Muscle layer of colon (tissue), 2 donors: Measurements from ENCODE around the gene CEBPA.

Experiments
- H3K27ac ChIP-seq: one replicate; pipeline ENCODE4 v1.7.0; 2013; ENCODE audit warnings: low read depth, mild to moderate bottlenecking, low read length, moderate library complexity
- H3K27me3 ChIP-seq, 2 donors: one replicate each; pipeline ENCODE4 v1.7.0; 2013; ENCODE audit warnings: low read length in 2 of 2, mild to moderate bottlenecking in 2 of 2; ENCODE audit not compliant: insufficient read depth in 2 of 2, control insufficient read depth in 1 of 2
- H3K36me3 ChIP-seq: one replicate; pipeline ENCODE4 v1.7.0; 2013; ENCODE audit warnings: mild to moderate bottlenecking, low read length; ENCODE audit not compliant: insufficient read depth
- H3K4me1 ChIP-seq: one replicate; pipeline ENCODE4 v1.7.0; 2013; ENCODE audit warnings: mild to moderate bottlenecking, low read length; ENCODE audit not compliant: insufficient read depth
- H3K4me3 ChIP-seq, 2 donors: one replicate each; pipeline ENCODE4 v1.7.0; 2013; ENCODE audit warnings: low read length in 2 of 2, low read depth in 1 of 2, mild to moderate bottlenecking in 1 of 2, moderate library complexity in 1 of 2
- H3K9ac ChIP-seq: one replicate; pipeline ENCODE4 v1.7.0; 2013; ENCODE audit warnings: low read length
- H3K9me3 ChIP-seq: one replicate; pipeline ENCODE4 v1.7.0; 2013; ENCODE audit warnings: mild to moderate bottlenecking, low read length
- donor health status: abdominal sarcoma.
- donor health status: Adenocarcinoma of cecum.

Gene CEBPA

GRCh38 chr19:33302175-33302973 is at the start of gene CEBPA:
Gene CEBPA (minus strand): TSS chr19:33302534. CDS start chr19:33302414, 120 bp downstream.
- H3K27me3 ChIP-seq = peaks cover 0 to 8% of the 10 kb centered on the region in 2 donors
- peak within 1 kb of the TSS; percentile 75 for H3K27ac ChIP-seq
- H3K36me3 ChIP-seq = no peaks in the 10 kb centered on the region
- peak within 1 kb of the TSS; percentile 69 to 93 for H3K4me3 ChIP-seq
- peak within 1 kb of the TSS; percentile 15 for H3K9ac ChIP-seq
- no peaks in the 10 kb centered on the region for H3K9me3 ChIP-seq
- peaks cover 10% of the 10 kb centered on the region for H3K4me1 ChIP-seq

GRCh38 chr19:33350538-33351309 is 48.4 kb upstream of the CEBPA start:
- Histone ChIP-seq H3K36me3 (no peaks in the 10 kb centered on the region), H3K4me1 (no peaks in the 10 kb centered on the region), H3K27ac (no peak overlapping the region), H3K4me3 (no peak overlapping the region), H3K9me3 (no peaks in the 10 kb centered on the region), H3K9ac (no peak overlapping the region), H3K27me3 (no peaks in the 10 kb centered on the region)

GRCh38 chr19:33349319-33350289 is 47.3 kb upstream of the CEBPA start:
- H3K27me3 ChIP-seq = no peaks in the 10 kb centered on the region

GRCh38 chr19:33348301-33349010 is 46.1 kb upstream of the CEBPA start:
- Histone ChIP-seq H3K36me3 (no peaks in the 10 kb centered on the region), H3K9me3 (no peaks in the 10 kb centered on the region), H3K4me1 (peaks cover 9% of the 10 kb centered on the region), H3K27ac (no peak overlapping the region), H3K4me3 (no peak overlapping the region), H3K27me3 (no peaks in the 10 kb centered on the region), H3K9ac (no peak overlapping the region)

More at GRCh38 chr19:33349319-33350289, 47.3 kb upstream of the CEBPA start:
- H3K4me1 ChIP-seq = peaks cover 2% of the 10 kb centered on the region
- no peak overlapping the region for H3K4me3 ChIP-seq
- H3K9ac ChIP-seq = no peak overlapping the region
- H3K27ac ChIP-seq = no peak overlapping the region
- H3K36me3 ChIP-seq = no peaks in the 10 kb centered on the region
- no peaks in the 10 kb centered on the region for H3K9me3 ChIP-seq

- H3K4me3 ChIP-seq = no peak overlapping the region
- H3K9ac ChIP-seq = no peak overlapping the region
- no peaks in the 10 kb centered on the region for H3K36me3 ChIP-seq
- no peak overlapping the region for H3K27ac ChIP-seq
- no peaks in the 10 kb centered on the region for H3K27me3 ChIP-seq
- no peaks in the 10 kb centered on the region for H3K9me3 ChIP-seq
- peaks cover 9% of the 10 kb centered on the region for H3K4me1 ChIP-seq
These were observed 45.0 kb upstream of the CEBPA start for GRCh38 chr19:33347300-33347699.

- H3K9ac ChIP-seq = no peak overlapping the region
- no peak overlapping the region for H3K4me3 ChIP-seq
- no peak overlapping the region for H3K27ac ChIP-seq
- no peaks in the 10 kb centered on the region for H3K27me3 ChIP-seq
- H3K4me1 ChIP-seq = peaks cover 9% of the 10 kb centered on the region
- H3K36me3 ChIP-seq = no peaks in the 10 kb centered on the region
- H3K9me3 ChIP-seq = no peaks in the 10 kb centered on the region
These were observed 44.3 kb upstream of the CEBPA start for GRCh38 chr19:33346665-33347064.

- no peaks in the 10 kb centered on the region for H3K9me3 ChIP-seq
- H3K4me3 ChIP-seq = no peak overlapping the region
- H3K9ac ChIP-seq = no peak overlapping the region
- no peaks in the 10 kb centered on the region for H3K36me3 ChIP-seq
- peaks cover 9% of the 10 kb centered on the region for H3K4me1 ChIP-seq
- H3K27me3 ChIP-seq = no peaks in the 10 kb centered on the region
- no peak overlapping the region for H3K27ac ChIP-seq
These were observed 42.8 kb upstream of the CEBPA start for GRCh38 chr19:33345163-33345562.

- Histone ChIP-seq H3K4me3 (no peak overlapping the region), H3K27ac (no peak overlapping the region), H3K27me3 (no peaks in the 10 kb centered on the region)
These were observed 42.2 kb upstream of the CEBPA start for GRCh38 chr19:33344573-33344925.

GRCh38 chr19:33343859-33344572 is 41.7 kb upstream of the CEBPA start:
- Histone ChIP-seq H3K27me3 (no peaks in the 10 kb centered on the region), H3K4me1 (peaks cover 9% of the 10 kb centered on the region), H3K36me3 (no peaks in the 10 kb centered on the region), H3K9ac (no peak overlapping the region), H3K4me3 (no peak overlapping the region), H3K9me3 (no peaks in the 10 kb centered on the region), H3K27ac (no peak overlapping the region)

More at GRCh38 chr19:33344573-33344925, 42.2 kb upstream of the CEBPA start:
- Histone ChIP-seq H3K36me3 (no peaks in the 10 kb centered on the region), H3K9ac (no peak overlapping the region), H3K4me1 (peaks cover 9% of the 10 kb centered on the region), H3K9me3 (no peaks in the 10 kb centered on the region)

- no peaks in the 10 kb centered on the region for H3K36me3 ChIP-seq
- H3K9me3 ChIP-seq = no peaks in the 10 kb centered on the region
- H3K27ac ChIP-seq = no peak overlapping the region
- no peaks in the 10 kb centered on the region for H3K27me3 ChIP-seq
- no peak overlapping the region for H3K9ac ChIP-seq
- H3K4me1 ChIP-seq = peaks cover 9% of the 10 kb centered on the region
- H3K4me3 ChIP-seq = no peak overlapping the region
These were observed 41.0 kb upstream of the CEBPA start for GRCh38 chr19:33343301-33343700.
